ENCODE results near the gene STRAP. TPM values are rescaled to one million over a fixed set of nuclear protein-coding genes. Genes with fewer than 3 reads are reported as not detected.
"Not testable (repeated sequence)": the region's sequence is repeated elsewhere in the genome, so short reads cannot be mapped to it uniquely, and the experiment has no call there.

The STRAP gene
- total RNA-seq, 2 experiments from 2014 or later: 184 to 192 TPM

DNA sequence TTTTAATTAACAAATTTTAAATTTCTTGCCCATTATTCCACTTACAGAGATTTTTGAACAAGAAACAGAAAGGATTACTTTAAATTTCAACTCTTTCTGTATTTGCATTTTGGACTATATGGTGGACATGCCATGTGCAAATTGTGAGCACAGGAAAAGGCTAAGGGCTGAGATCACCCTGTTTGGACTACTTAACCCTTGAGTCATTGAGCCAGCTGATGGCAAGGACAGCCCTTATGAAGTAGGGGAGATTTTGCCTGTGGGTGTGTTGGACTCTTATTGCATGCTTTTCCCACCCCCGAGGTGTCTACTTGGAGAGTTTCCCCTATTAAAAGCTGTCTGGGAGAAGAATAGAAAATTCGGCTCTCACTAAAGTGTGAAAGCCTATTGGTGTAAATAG lies 46.2 kb downstream of the STRAP start:
- no peak overlapping the region for H3K27ac Mint-ChIP-seq

DNA sequence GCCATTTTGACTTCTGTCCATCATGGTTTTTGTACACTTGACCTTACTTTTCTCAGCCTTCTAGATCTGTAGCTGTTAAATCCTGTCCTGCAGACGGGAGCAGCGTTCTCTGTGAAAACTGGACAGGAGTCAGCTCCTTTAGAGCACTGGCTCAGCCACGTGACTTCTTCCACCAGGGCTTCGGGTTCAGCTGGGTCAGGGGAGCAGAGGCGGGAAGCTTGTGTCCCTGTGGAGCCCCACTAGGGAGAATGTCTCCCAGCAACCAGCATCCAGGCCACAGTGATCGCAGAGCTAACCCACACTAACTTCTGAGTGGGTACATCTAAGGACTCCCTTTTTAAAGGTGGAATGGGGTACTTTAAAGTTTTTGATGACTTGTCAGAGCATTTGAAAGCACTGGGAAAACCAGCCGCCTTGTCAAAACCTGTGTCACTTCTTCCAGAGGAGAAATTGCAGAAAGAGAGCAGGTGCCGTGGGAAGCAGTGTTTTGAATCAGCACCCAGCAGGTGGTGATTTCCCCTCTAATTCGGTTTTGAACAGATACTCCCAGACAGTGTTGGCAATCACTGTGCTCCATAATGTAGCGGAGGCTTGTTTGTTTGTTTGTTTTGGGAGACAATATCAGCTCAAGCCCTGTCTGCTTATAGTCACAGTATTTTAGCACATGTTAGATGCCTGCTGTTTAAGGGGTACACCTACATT lies 46.8 kb downstream of the STRAP start:
- peaks cover 7% of the 10 kb centered on the region for H3K4me1 Mint-ChIP-seq
- DNase-seq: no peak
- no peaks in the 10 kb centered on the region for H3K27me3 Mint-ChIP-seq
- H3K27ac Mint-ChIP-seq: no peak overlapping the region
- H3K9me3 Mint-ChIP-seq: peaks cover 2% of the 10 kb centered on the region
- H3K4me3 Mint-ChIP-seq: no peak overlapping the region
- peaks cover 20% of the 10 kb centered on the region for H3K36me3 Mint-ChIP-seq

More for the DNA sequence above, 46.2 kb downstream of the STRAP start:
- no peaks in the 10 kb centered on the region for H3K27me3 Mint-ChIP-seq
- peaks cover 7% of the 10 kb centered on the region for H3K4me1 Mint-ChIP-seq
- H3K9me3 Mint-ChIP-seq: peaks cover 2% of the 10 kb centered on the region
- H3K4me3 Mint-ChIP-seq: no peak overlapping the region
- H3K36me3 Mint-ChIP-seq: peaks cover 16% of the 10 kb centered on the region
- no peak for DNase-seq

DNA sequence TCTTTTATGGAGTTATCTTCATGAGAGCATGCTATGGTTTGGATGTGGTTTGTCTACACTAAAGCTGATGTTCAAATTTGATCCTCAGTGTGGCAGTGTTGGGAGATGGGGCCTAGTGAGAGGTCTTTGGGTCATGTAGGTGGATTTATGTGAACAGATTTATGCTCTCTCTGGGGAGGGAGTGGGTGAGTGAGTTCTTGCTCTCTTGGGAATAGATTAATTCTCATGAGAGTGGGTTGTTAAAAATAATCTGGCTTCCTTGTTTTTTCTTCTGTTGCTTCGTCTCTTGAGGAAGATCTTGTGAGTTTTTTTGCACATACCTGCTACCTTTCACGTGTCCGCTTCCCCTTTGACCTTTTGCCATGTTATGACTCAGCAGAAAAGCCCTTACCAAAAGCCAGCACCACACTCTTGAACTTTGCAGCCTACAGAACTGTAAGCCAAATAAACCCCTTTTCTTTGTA lies 49.4 kb downstream of the STRAP start:
- Mint-ChIP-seq H3K4me3 (no peak overlapping the region), H3K4me1 (peaks cover 7% of the 10 kb centered on the region), H3K36me3 (peaks cover 18% of the 10 kb centered on the region), H3K27me3 (no peaks in the 10 kb centered on the region), H3K27ac (no peak overlapping the region), H3K9me3 (peaks cover 2% of the 10 kb centered on the region)
- DNase-seq: no peak

DNA sequence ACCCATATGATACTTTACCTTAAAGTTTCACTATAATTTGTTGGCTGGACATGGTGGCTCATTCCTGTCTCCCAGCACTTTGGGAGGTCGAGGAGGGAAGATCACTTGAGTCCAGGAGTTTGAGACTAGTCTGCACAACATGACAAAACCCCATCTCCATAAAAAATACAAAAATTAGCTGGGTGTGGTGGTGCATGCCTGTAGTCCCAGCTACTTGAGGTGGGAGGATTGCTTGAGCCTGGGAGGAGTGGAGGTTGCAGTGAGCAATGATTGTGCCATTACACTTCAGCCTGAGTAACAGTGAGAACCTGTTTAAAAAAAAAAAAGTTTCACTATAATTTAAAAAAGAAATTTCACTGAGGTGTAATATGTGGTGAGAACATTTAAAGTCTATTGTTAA lies 50.1 kb downstream of the STRAP start:
- Mint-ChIP-seq H3K27ac (no peak overlapping the region), H3K36me3 (peaks cover 19% of the 10 kb centered on the region), H3K4me3 (no peak overlapping the region), H3K9me3 (peaks cover 5% of the 10 kb centered on the region), H3K4me1 (peaks cover 7% of the 10 kb centered on the region), H3K27me3 (no peaks in the 10 kb centered on the region)
- no peak for DNase-seq

DNA sequence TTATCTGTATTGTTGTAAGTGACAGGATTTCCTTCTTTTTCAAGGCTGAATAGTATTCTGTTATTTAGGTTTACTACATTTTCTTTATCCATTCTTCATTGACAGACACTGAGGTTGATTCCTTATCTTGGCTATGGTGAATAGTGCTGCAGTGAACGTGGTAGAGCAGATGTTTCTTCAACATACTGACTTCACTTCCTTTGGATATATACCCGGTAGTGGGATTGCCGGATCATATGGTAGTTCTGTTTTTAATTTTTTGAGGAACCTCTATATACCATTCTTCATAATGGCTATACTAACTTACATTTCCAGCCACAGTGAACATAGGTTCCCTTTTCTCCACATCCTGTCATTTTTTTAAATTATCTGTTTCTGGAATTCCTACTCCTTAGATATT lies 50.8 kb downstream of the STRAP start:
- peaks cover 7% of the 10 kb centered on the region for H3K4me1 Mint-ChIP-seq
- H3K27me3 Mint-ChIP-seq: no peaks in the 10 kb centered on the region
- H3K36me3 Mint-ChIP-seq: peaks cover 26% of the 10 kb centered on the region
- no peak overlapping the region for H3K27ac Mint-ChIP-seq
- DNase-seq: no peak
- H3K9me3 Mint-ChIP-seq: peaks cover 11% of the 10 kb centered on the region
- no peak overlapping the region for H3K4me3 Mint-ChIP-seq

DNA sequence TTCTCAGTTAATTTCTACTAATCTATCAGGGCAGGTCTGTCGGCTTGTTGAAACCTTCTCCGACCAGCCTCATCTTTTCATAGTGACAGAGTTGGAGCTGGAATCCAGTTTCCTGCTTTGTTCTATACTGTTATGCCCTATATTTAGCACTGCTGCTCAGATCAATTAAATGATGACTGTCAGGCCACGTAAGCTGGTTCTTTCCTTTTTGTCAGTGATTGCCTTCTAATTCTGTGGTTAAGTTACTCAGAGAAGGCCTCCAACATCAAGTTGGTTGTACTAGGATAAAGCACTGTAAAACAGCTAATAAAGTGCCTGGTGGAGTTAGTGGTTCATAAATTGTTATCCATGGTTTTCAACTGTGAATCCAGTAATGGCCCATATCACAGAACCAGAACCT lies 51.6 kb downstream of the STRAP start:
- H3K4me3 Mint-ChIP-seq: no peak overlapping the region
- no peak for DNase-seq
- H3K27me3 Mint-ChIP-seq: no peaks in the 10 kb centered on the region
- H3K9me3 Mint-ChIP-seq: peaks cover 12% of the 10 kb centered on the region
- peaks cover 7% of the 10 kb centered on the region for H3K4me1 Mint-ChIP-seq
- peaks cover 28% of the 10 kb centered on the region for H3K36me3 Mint-ChIP-seq
- no peak overlapping the region for H3K27ac Mint-ChIP-seq

DNA sequence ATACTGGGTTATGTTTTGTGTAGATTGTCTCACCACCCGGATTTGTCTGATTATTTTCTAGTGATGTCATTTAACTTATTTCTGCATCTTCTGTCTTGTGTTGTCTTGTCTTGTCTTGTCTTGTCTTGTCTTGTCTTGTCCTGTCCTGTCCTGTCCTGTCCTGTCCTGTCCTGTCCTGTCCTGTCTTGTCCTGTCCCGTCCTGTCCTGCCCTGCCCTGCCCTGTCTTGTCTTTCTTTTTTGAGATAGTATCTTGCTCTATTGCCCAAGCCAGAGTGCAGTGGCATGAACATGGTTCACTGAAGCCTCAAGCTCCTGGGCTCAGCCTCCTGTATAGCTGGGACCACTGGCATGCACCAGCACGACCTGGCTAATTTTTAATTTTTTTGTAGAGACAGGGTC lies 54.6 kb downstream of the STRAP start:
- H3K4me3 Mint-ChIP-seq: no peak overlapping the region
- H3K27ac Mint-ChIP-seq: no peak overlapping the region
- peaks cover 1% of the 10 kb centered on the region for H3K4me1 Mint-ChIP-seq
- no peaks in the 10 kb centered on the region for H3K27me3 Mint-ChIP-seq
- H3K36me3 Mint-ChIP-seq: peaks cover 38% of the 10 kb centered on the region
- no peak for DNase-seq
- H3K9me3 Mint-ChIP-seq: peaks cover 22% of the 10 kb centered on the region

DNA sequence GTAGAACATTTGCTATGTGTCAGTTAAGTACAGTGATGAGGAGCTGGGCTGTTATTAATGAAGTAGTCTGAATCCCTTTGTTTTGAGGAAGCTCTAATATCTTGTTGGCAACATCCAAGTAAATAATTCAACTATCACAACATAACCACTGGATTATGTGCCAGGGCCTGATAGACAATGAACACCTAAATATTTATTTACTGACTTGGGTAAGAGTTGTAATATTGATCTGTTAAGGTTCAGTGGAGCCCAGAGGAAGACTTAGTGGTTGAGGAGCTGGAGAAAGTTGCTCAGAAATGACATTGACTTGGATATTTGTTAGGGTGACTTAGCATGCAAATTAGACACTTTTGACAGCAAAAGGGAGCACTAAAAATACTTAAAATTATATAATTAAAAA lies 55.7 kb downstream of the STRAP start:
- H3K27ac Mint-ChIP-seq: no peak overlapping the region
- H3K27me3 Mint-ChIP-seq: no peaks in the 10 kb centered on the region
- H3K4me3 Mint-ChIP-seq: no peak overlapping the region
- no peak for DNase-seq
- H3K9me3 Mint-ChIP-seq: peaks cover 20% of the 10 kb centered on the region
- no peaks in the 10 kb centered on the region for H3K4me1 Mint-ChIP-seq
- peaks cover 44% of the 10 kb centered on the region for H3K36me3 Mint-ChIP-seq

DNA sequence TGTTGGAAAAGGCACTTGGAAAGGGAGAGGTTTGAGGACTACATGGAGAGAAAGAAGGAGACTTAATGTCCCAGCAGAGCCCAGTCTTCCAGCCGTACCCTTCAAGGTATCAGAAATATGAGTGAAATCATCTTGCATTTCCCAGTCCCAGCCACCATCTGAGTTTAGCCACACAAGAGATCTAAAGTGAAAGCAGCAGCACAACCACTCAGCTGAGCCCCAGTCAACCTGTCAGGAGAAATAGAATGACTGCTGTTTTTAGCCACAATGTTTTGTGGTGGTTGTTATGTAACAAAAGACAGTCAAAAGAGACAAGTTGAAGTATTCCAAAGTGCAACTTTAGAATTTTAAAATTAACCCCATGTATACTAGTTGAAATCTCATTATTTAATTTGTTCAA lies 56.9 kb downstream of the STRAP start:
- no peak for DNase-seq
- peaks cover 44% of the 10 kb centered on the region for H3K36me3 Mint-ChIP-seq
- no peaks in the 10 kb centered on the region for H3K4me1 Mint-ChIP-seq
- H3K27me3 Mint-ChIP-seq: no peaks in the 10 kb centered on the region
- no peak overlapping the region for H3K27ac Mint-ChIP-seq
- H3K9me3 Mint-ChIP-seq: peaks cover 21% of the 10 kb centered on the region
- no peak overlapping the region for H3K4me3 Mint-ChIP-seq

DNA sequence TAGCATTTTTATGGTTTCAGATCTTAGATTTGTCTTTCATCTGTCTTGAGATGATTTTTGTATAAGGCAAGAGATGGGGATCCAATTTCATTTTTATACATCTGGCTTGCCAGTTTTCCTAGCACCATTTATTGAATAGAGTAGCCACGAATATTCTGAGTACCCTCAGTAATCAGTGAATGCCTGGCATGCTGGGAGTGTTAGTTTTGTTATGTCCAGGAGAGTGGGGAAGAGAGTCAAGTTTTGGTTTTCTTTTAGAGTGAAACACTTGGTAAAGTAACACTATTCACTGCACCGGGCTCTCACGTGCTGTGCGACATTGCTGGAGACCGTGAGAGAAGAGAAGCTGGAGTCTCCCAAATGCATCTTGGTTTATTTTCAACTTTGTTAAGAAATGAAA lies 60.3 kb downstream of the STRAP start:
- H3K4me3 Mint-ChIP-seq: no peak overlapping the region
- DNase-seq: no peak
- no peaks in the 10 kb centered on the region for H3K4me1 Mint-ChIP-seq
- H3K36me3 Mint-ChIP-seq: peaks cover 53% of the 10 kb centered on the region
- no peaks in the 10 kb centered on the region for H3K27me3 Mint-ChIP-seq
- no peak overlapping the region for H3K27ac Mint-ChIP-seq
- H3K9me3 Mint-ChIP-seq: peaks cover 28% of the 10 kb centered on the region

DNA sequence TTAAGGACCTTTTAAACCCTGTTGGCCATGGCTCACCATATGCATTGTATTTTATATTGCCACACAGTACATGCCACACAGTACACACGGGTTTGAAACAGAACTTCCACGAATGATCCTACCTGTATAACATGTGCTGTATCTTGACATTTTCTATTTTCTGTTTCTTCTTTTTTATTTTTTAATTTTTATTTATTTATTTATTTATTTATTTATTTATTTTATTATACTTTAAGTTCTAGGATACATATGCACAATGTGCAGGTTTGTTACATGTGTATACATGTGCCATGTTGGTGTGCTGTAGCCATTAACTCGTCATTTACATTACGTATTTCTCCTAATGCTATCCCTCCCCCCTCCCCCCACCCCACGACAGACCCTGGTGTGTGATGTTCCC lies 61.3 kb downstream of the STRAP start:
- H3K4me1 Mint-ChIP-seq, H3K4me3 Mint-ChIP-seq, H3K27me3 Mint-ChIP-seq, H3K27ac Mint-ChIP-seq, DNase-seq: not testable (repeated sequence)
- peaks cover 27% of the 10 kb centered on the region for H3K9me3 Mint-ChIP-seq
- H3K36me3 Mint-ChIP-seq: peaks cover 52% of the 10 kb centered on the region

DNA sequence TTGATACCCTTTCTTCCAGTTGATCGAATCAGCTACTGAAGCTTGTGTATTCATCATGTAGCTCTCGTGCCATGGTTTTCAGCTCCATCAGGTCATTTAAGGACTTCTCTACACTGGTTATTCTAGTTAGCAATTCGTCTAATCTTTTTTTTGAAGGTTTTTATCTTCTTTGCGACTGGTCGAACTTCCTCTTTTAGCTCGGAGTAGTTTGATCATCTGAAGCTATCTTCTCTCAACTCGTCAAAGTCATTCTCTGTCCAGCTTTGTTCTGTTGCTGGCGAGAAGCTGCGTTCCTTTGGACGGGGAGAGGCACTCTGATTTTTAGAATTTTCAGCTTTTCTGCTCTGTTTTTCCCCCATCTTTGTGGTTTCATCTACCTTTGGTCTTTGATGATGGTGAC lies 66.3 kb downstream of the STRAP start:
- H3K27ac Mint-ChIP-seq, H3K27me3 Mint-ChIP-seq, H3K4me1 Mint-ChIP-seq, DNase-seq, H3K4me3 Mint-ChIP-seq: not testable (repeated sequence)
- peaks cover 29% of the 10 kb centered on the region for H3K36me3 Mint-ChIP-seq
- peaks cover 20% of the 10 kb centered on the region for H3K9me3 Mint-ChIP-seq

Other genes with a start within 250 kb of the STRAP start
- gene EPS8, start 93.0 kb upstream of the STRAP start, total RNA-seq: 1 to 10 TPM; 1.3 to 2.1 TPM
- gene DERA, start 28.9 kb downstream of the STRAP start, total RNA-seq: 10 to 100 TPM; 28.3 to 34.0 TPM

All from activated naive CD8-positive, alpha-beta T cell treated with anti-CD3 and anti-CD28 coated beads for 36 hours (primary cell).